ENCODE measurements around the gene LSG1.
"Not testable (repeated sequence)": the region's sequence is repeated elsewhere in the genome, so short reads cannot be mapped to it uniquely, and the experiment has no call there.

Gene LSG1

GRCh38 chr3:194632809-194633348 is 39.1 kb downstream of the LSG1 start:
- no peak for TF ChIP-seq ZFP30 (CRISPR knock-in tag; IDR thresholded peaks at IDR 0.05)
- no peak for TF ChIP-seq ZFP3 (CRISPR knock-in tag; IDR thresholded peaks at IDR 0.05)
- TF ChIP-seq GLIS3 (CRISPR knock-in tag; IDR thresholded peaks at IDR 0.05), result no peak
- ATAC-seq, result peak; percentile 54

GRCh38 chr3:194632226-194632808 is 39.7 kb downstream of the LSG1 start:
- TF ChIP-seq SNAI2 (CRISPR knock-in tag; IDR thresholded peaks at IDR 0.05), result no peak
- TF ChIP-seq CSDC2 (CRISPR knock-in tag; IDR thresholded peaks at IDR 0.05), result no peak
- no peak for TF ChIP-seq RARB (CRISPR knock-in tag; IDR thresholded peaks at IDR 0.05)
- TF ChIP-seq ZFP30 (CRISPR knock-in tag; IDR thresholded peaks at IDR 0.05), result no peak
- no peak; the same call in 2 of the 3 replicates for ATAC-seq

GRCh38 chr3:194631696-194632095 is 40.3 kb downstream of the LSG1 start:
- no peak for TF ChIP-seq ZNF8 (CRISPR knock-in tag; IDR thresholded peaks at IDR 0.05)
- no peak for TF ChIP-seq BACH2 (CRISPR knock-in tag; IDR thresholded peaks at IDR 0.05; ENCODE audit: borderline replicate concordance)
- TF ChIP-seq ZC3H10 (CRISPR knock-in tag; IDR thresholded peaks at IDR 0.05), result no peak
- no peak for TF ChIP-seq ISL1 (CRISPR knock-in tag; IDR thresholded peaks at IDR 0.05)
- TF ChIP-seq CSDC2 (CRISPR knock-in tag; IDR thresholded peaks at IDR 0.05), result no peak
- no peak for TF ChIP-seq GLIS3 (CRISPR knock-in tag; IDR thresholded peaks at IDR 0.05)
- no peak for TF ChIP-seq TOX (CRISPR knock-in tag; IDR thresholded peaks at IDR 0.05; ENCODE audit: borderline replicate concordance)
- no peak for TF ChIP-seq TSHZ2 (CRISPR knock-in tag; IDR thresholded peaks at IDR 0.05)
- TF ChIP-seq PPARA (CRISPR knock-in tag; IDR thresholded peaks at IDR 0.05; ENCODE audit: borderline replicate concordance), result no peak
- TF ChIP-seq POU6F1 (CRISPR knock-in tag; IDR thresholded peaks at IDR 0.05; ENCODE audit: borderline replicate concordance, low read depth), result no peak
- no peak for TF ChIP-seq RARB (CRISPR knock-in tag; IDR thresholded peaks at IDR 0.05)
- no peak for ATAC-seq

GRCh38 chr3:194630681-194631080 is 41.3 kb downstream of the LSG1 start:
- not testable (repeated sequence) for ATAC-seq

- no peak for ATAC-seq
- TF ChIP-seq CREB5 (CRISPR knock-in tag; IDR thresholded peaks at IDR 0.05; ENCODE audit: low read depth) (no peak), ZNF70 (CRISPR knock-in tag; IDR thresholded peaks at IDR 0.05) (no peak), CSRNP3 (CRISPR knock-in tag; IDR thresholded peaks at IDR 0.05) (no peak), ESRRG (CRISPR knock-in tag; IDR thresholded peaks at IDR 0.05) (no peak), BACH2 (CRISPR knock-in tag; IDR thresholded peaks at IDR 0.05; ENCODE audit: borderline replicate concordance) (no peak), TOX (CRISPR knock-in tag; IDR thresholded peaks at IDR 0.05; ENCODE audit: borderline replicate concordance) (no peak), OSR1 (CRISPR knock-in tag; IDR thresholded peaks at IDR 0.05) (no peak), ZNF8 (CRISPR knock-in tag; IDR thresholded peaks at IDR 0.05) (no peak), RARB (CRISPR knock-in tag; IDR thresholded peaks at IDR 0.05) (no peak), TSHZ2 (CRISPR knock-in tag; IDR thresholded peaks at IDR 0.05) (no peak), POU6F1 (CRISPR knock-in tag; IDR thresholded peaks at IDR 0.05; ENCODE audit: borderline replicate concordance, low read depth) (no peak), ISL1 (CRISPR knock-in tag; IDR thresholded peaks at IDR 0.05) (no peak), PPARA (CRISPR knock-in tag; IDR thresholded peaks at IDR 0.05; ENCODE audit: borderline replicate concordance) (no peak), SNAI2 (CRISPR knock-in tag; IDR thresholded peaks at IDR 0.05) (no peak), ZC3H10 (CRISPR knock-in tag; IDR thresholded peaks at IDR 0.05) (no peak), ARNTL (CRISPR knock-in tag; IDR thresholded peaks at IDR 0.05; ENCODE audit: borderline replicate concordance, low read depth) (no peak)
These were observed 47.0 kb downstream of the LSG1 start for GRCh38 chr3:194624956-194625355.
